ENCODE results near the gene IVNS1ABP. TPM values are rescaled to one million over a fixed set of nuclear protein-coding genes. Genes with fewer than 3 reads are reported as not detected.
"Not testable (repeated sequence)": the region's sequence is repeated elsewhere in the genome, so short reads cannot be mapped to it uniquely, and the experiment has no call there.

The IVNS1ABP gene
- total and polyA plus RNA-seq, 2 donors (not counting 3 experiments of a cell fraction or from before 2014, with no cell fraction given), result 26.3 to 81.6 TPM

DNA sequence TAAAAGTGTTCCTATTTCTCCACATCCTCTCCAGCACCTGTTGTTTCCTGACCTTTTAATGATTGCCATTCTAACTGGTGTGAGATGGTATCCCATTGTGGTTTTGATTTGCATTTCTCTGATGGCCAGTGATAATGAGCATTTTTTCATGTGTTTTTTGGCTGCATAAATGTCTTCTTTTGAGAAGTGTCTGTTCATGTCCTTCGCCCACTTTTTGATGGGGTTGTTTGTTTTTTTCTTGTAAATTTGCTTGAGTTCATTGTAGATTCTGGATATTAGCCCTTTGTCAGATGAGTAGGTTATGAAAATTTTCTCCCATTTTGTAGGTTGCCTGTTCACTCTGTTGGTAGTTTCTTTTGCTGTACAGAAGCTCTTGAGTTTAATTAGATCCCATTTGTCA lies 64.6 kb downstream of the IVNS1ABP start:
- CTCF ChIA-PET; H3K4me2 ChIP-seq (ENCODE audit: insufficient read depth, low read length); H3K4me1 ChIP-seq (ENCODE audit: control insufficient read depth, extremely low read depth, insufficient read depth, low read length); H4K20me1 ChIP-seq (replicated peaks; ENCODE audit: control insufficient read depth, extremely low read depth, insufficient read depth, low read length); H3K27ac ChIP-seq (ENCODE audit: insufficient read depth, low read depth, low read length); H3K9me3 ChIP-seq (replicated peaks; ENCODE audit: control insufficient read depth, insufficient read depth, low read length); POLR2A ChIA-PET; H3K36me3 ChIP-seq (ENCODE audit: control insufficient read depth in 2 of 2, extremely low read depth in 1 of 2, insufficient read depth in 2 of 2, low read length in 2 of 2); H3K9me1 ChIP-seq (replicated peaks; ENCODE audit: control insufficient read depth, extremely low read depth, insufficient read depth, low read length); H3K9ac ChIP-seq (replicated peaks; ENCODE audit: extremely low read depth, insufficient read depth, low read length); H3K79me2 ChIP-seq (ENCODE audit: control insufficient read depth, insufficient read depth, low read length); H2AFZ ChIP-seq (ENCODE audit: low read depth, low read length); DNase-seq (ENCODE audit: low read depth, low spot score); FAIRE-seq; intact Hi-C loops (cut with micrococcal nuclease); H3K27me3 ChIP-seq (ENCODE audit: control insufficient read depth in 2 of 2, insufficient read depth in 2 of 2, low read length in 2 of 2); dilution Hi-C loops (cut with MboI; ENCODE audit: extremely low pct_ligation_motif_present, low sequenced_read_pairs); BruUV-seq (replicated peaks); H3K4me3 ChIP-seq (replicated peaks in 1 of 3; ENCODE audit: insufficient read depth in 1 of 3, low read depth in 1 of 3, low read length in 3 of 3): not testable (repeated sequence)

DNA sequence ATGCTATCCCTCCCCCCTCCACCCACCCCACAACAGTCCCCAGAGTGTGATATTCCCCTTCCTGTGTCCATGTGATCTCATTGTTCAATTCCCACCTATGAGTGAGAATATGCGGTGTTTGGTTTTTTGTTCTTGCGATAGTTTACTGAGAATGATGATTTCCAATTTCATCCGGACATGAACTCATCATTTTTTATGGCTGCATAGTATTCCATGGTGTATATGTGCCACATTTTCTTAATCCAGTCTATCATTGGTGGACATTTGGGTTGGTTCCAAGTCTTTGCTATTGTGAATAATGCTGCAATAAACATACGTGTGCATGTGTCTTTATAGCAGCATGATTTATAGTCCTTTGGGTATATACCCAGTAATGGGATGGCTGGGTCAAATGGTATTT lies 65.1 kb downstream of the IVNS1ABP start:
- H3K79me2 ChIP-seq (ENCODE audit: control insufficient read depth, insufficient read depth, low read length); POLR2A ChIA-PET; BruUV-seq (replicated peaks); H2AFZ ChIP-seq (ENCODE audit: low read depth, low read length); H3K9me1 ChIP-seq (replicated peaks; ENCODE audit: control insufficient read depth, extremely low read depth, insufficient read depth, low read length); H3K4me2 ChIP-seq (ENCODE audit: insufficient read depth, low read length); dilution Hi-C loops (cut with MboI; ENCODE audit: extremely low pct_ligation_motif_present, low sequenced_read_pairs); intact Hi-C loops (cut with micrococcal nuclease); H3K4me1 ChIP-seq (ENCODE audit: control insufficient read depth, extremely low read depth, insufficient read depth, low read length); H3K36me3 ChIP-seq (ENCODE audit: control insufficient read depth in 2 of 2, extremely low read depth in 1 of 2, insufficient read depth in 2 of 2, low read length in 2 of 2); CTCF ChIA-PET; H3K9ac ChIP-seq (replicated peaks; ENCODE audit: extremely low read depth, insufficient read depth, low read length); H4K20me1 ChIP-seq (replicated peaks; ENCODE audit: control insufficient read depth, extremely low read depth, insufficient read depth, low read length); H3K27me3 ChIP-seq (ENCODE audit: control insufficient read depth in 2 of 2, insufficient read depth in 2 of 2, low read length in 2 of 2); H3K9me3 ChIP-seq (replicated peaks; ENCODE audit: control insufficient read depth, insufficient read depth, low read length); H3K4me3 ChIP-seq (replicated peaks in 1 of 3; ENCODE audit: insufficient read depth in 1 of 3, low read depth in 1 of 3, low read length in 3 of 3); FAIRE-seq; H3K27ac ChIP-seq (ENCODE audit: insufficient read depth, low read depth, low read length); DNase-seq (ENCODE audit: low read depth, low spot score): not testable (repeated sequence)

DNA sequence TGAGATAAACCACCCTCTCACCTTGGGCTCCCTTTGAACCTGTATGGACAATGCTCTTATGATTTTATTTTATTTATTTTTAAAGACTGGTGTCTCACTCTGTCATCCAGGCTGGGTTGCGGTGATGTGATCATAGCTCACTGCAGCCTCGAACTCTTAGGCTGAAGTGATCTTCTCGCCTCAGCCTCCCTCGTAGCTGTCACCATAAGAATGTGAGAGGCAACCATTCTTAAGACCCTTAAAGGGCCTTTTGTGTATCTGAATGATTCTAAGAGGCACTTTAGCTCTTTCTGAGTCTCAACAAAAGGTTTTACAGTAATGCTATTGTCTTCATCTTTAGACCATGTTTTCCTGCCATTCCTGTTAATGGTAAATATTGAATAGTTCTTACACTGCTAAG lies 67.0 kb downstream of the IVNS1ABP start:
- Histone ChIP-seq H2AFZ (ENCODE audit: low read depth, low read length) (no peak overlapping the region), H3K27me3 (ENCODE audit: control insufficient read depth in 2 of 2, insufficient read depth in 2 of 2, low read length in 2 of 2) (no peaks in the 10 kb centered on the region), H3K4me1 (ENCODE audit: control insufficient read depth, extremely low read depth, insufficient read depth, low read length) (no peaks in the 10 kb centered on the region), H3K9me1 (replicated peaks; ENCODE audit: control insufficient read depth, extremely low read depth, insufficient read depth, low read length) (no peaks in the 10 kb centered on the region), H3K9ac (replicated peaks; ENCODE audit: extremely low read depth, insufficient read depth, low read length) (no peak overlapping the region), H3K9me3 (replicated peaks; ENCODE audit: control insufficient read depth, insufficient read depth, low read length) (no peaks in the 10 kb centered on the region), H3K36me3 (ENCODE audit: control insufficient read depth in 2 of 2, extremely low read depth in 1 of 2, insufficient read depth in 2 of 2, low read length in 2 of 2) (no peaks in the 10 kb centered on the region), H3K4me3 (replicated peaks in 1 of 3; ENCODE audit: insufficient read depth in 1 of 3, low read depth in 1 of 3, low read length in 3 of 3) (no peak overlapping the region), H3K4me2 (ENCODE audit: insufficient read depth, low read length) (no peak overlapping the region), H4K20me1 (replicated peaks; ENCODE audit: control insufficient read depth, extremely low read depth, insufficient read depth, low read length) (no peaks in the 10 kb centered on the region), H3K79me2 (ENCODE audit: control insufficient read depth, insufficient read depth, low read length) (no peaks in the 10 kb centered on the region), H3K27ac (ENCODE audit: insufficient read depth, low read depth, low read length) (no peak overlapping the region)
- dilution Hi-C loops (cut with MboI; ENCODE audit: extremely low pct_ligation_motif_present, low sequenced_read_pairs) (no loop called here), intact Hi-C loops (cut with micrococcal nuclease) (no loop called here)
- no TSS peak for BruUV-seq (replicated peaks)
- TF ChIP-seq POLR2A (IDR thresholded peaks at IDR 0.05; ENCODE audit: low read depth, low read length), result no peak
- no peak for TF ChIP-seq JUN (IDR thresholded peaks at IDR 0.05; ENCODE audit: borderline replicate concordance, insufficient read depth, insufficient read length, low read depth)
- TF ChIP-seq GATA2 (IDR thresholded peaks at IDR 0.05; ENCODE audit: insufficient read depth, insufficient read length, low read depth, low read length), result no peak
- no peak for TF ChIP-seq POLR2AphosphoS5 (IDR thresholded peaks at IDR 0.05; ENCODE audit: insufficient read depth, low read depth, low read length)
- TF ChIP-seq, protein P1, sequence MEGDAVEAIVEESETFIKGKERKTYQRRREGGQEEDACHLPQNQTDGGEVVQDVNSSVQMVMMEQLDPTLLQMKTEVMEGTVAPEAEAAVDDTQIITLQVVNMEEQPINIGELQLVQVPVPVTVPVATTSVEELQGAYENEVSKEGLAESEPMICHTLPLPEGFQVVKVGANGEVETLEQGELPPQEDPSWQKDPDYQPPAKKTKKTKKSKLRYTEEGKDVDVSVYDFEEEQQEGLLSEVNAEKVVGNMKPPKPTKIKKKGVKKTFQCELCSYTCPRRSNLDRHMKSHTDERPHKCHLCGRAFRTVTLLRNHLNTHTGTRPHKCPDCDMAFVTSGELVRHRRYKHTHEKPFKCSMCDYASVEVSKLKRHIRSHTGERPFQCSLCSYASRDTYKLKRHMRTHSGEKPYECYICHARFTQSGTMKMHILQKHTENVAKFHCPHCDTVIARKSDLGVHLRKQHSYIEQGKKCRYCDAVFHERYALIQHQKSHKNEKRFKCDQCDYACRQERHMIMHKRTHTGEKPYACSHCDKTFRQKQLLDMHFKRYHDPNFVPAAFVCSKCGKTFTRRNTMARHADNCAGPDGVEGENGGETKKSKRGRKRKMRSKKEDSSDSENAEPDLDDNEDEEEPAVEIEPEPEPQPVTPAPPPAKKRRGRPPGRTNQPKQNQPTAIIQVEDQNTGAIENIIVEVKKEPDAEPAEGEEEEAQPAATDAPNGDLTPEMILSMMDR (IDR thresholded peaks at IDR 0.05; ENCODE audit: extremely low read depth in 1 of 2, insufficient read depth in 1 of 2, low read depth in 1 of 2, low read length in 2 of 2), result no peak
- no peak for TF ChIP-seq FOS (IDR thresholded peaks at IDR 0.05; ENCODE audit: borderline replicate concordance, insufficient read depth, low read length)
- TF ChIP-seq MYC (IDR thresholded peaks at IDR 0.05; ENCODE audit: low read depth, low read length), result no peak
- TF ChIP-seq, protein P2, sequence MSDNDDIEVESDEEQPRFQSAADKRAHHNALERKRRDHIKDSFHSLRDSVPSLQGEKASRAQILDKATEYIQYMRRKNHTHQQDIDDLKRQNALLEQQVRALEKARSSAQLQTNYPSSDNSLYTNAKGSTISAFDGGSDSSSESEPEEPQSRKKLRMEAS (IDR thresholded peaks at IDR 0.05; ENCODE audit: insufficient read depth, insufficient read length), result no peak
- no peak for TF ChIP-seq EZH2 (IDR thresholded peaks at IDR 0.05; ENCODE audit: borderline replicate concordance, low read depth, low read length, severe bottlenecking)
- CTCF ChIA-PET, result interaction anchor here (2.8 kb wide), 1 partner anchor 11 kb away, joined by 14 read pairs; no protein-coding TSS in a partner anchor
- FAIRE-seq (no peak), DNase-seq (ENCODE audit: low read depth, low spot score) (no peak)
- POLR2A ChIA-PET, result interaction anchor here (1.2 kb wide), 1 partner anchor 23 kb away, joined by 3 read pairs; no protein-coding TSS in a partner anchor

Data from endothelial cell of umbilical vein (primary cell).